Measurements from ENCODE around the gene ARHGEF17. TPM values are rescaled to one million over a fixed set of nuclear protein-coding genes. Genes with fewer than 3 reads are reported as not detected.

The ARHGEF17 gene
- total RNA-seq, 2 donors from 2014 or later = 8.6 to 13.4 TPM

- intact Hi-C loops (cut with DNase I) = no loop called here
- Histone ChIP-seq H3K9ac (ENCODE audit: low read depth in 2 of 2, low read length in 2 of 2) (peak overlapping the region in 1 of 2 donors; percentile 2), H3K4me3 (no peak overlapping the region), H3K36me3 (no peaks in the 10 kb centered on the region), H3K27me3 (no peaks in the 10 kb centered on the region), H3K4me1 (no peaks in the 10 kb centered on the region), H3K27ac (peak overlapping the region; percentile 34), H3K9me3 (no peaks in the 10 kb centered on the region)
- TF ChIP-seq CTCF (IDR thresholded peaks at IDR 0.05) = no peak
- no peak for DNase-seq
Observed at GRCh38 chr11:73314117-73314961, 6.3 kb downstream of the ARHGEF17 start.

- Histone ChIP-seq H3K36me3 (no peaks in the 10 kb centered on the region), H3K9ac (ENCODE audit: low read depth in 2 of 2, low read length in 2 of 2) (no peak overlapping the region), H3K4me3 (no peak overlapping the region), H3K4me1 (no peaks in the 10 kb centered on the region), H3K27ac (peak overlapping the region; percentile 34), H3K27me3 (no peaks in the 10 kb centered on the region), H3K9me3 (no peaks in the 10 kb centered on the region)
- no peak for TF ChIP-seq CTCF (IDR thresholded peaks at IDR 0.05)
- DNase-seq = no peak
- intact Hi-C loops (cut with DNase I) = no loop called here
Observed at GRCh38 chr11:73315293-73316020, 7.4 kb downstream of the ARHGEF17 start.

GRCh38 chr11:73316422-73316821 is 8.3 kb downstream of the ARHGEF17 start:
- H3K36me3 ChIP-seq = no peaks in the 10 kb centered on the region
- DNase-seq = no peak
- H3K4me1 ChIP-seq = no peaks in the 10 kb centered on the region
- H3K27me3 ChIP-seq = no peaks in the 10 kb centered on the region
- H3K4me3 ChIP-seq = no peak overlapping the region
- intact Hi-C loops (cut with DNase I) = no loop called here
- peak overlapping the region; percentile 34 for H3K27ac ChIP-seq
- TF ChIP-seq CTCF (IDR thresholded peaks at IDR 0.05) = no peak
- no peak overlapping the region for H3K9ac ChIP-seq (ENCODE audit: low read depth in 2 of 2, low read length in 2 of 2)
- H3K9me3 ChIP-seq = no peaks in the 10 kb centered on the region

- Histone ChIP-seq H3K9me3 (no peaks in the 10 kb centered on the region), H3K4me1 (no peaks in the 10 kb centered on the region), H3K4me3 (no peak overlapping the region), H3K27me3 (no peaks in the 10 kb centered on the region), H3K9ac (ENCODE audit: low read depth in 2 of 2, low read length in 2 of 2) (no peak overlapping the region), H3K27ac (no peak overlapping the region), H3K36me3 (no peaks in the 10 kb centered on the region)
- TF ChIP-seq CTCF (IDR thresholded peaks at IDR 0.05) = no peak
- intact Hi-C loops (cut with DNase I) = no loop called here
- peak; percentile 39 for DNase-seq
Observed at GRCh38 chr11:73317373-73317772, 9.3 kb downstream of the ARHGEF17 start.

GRCh38 chr11:73317803-73318202 is 9.7 kb downstream of the ARHGEF17 start:
- Histone ChIP-seq H3K36me3 (no peaks in the 10 kb centered on the region), H3K4me3 (no peak overlapping the region), H3K9ac (ENCODE audit: low read depth in 2 of 2, low read length in 2 of 2) (no peak overlapping the region), H3K9me3 (no peaks in the 10 kb centered on the region), H3K27ac (no peak overlapping the region), H3K4me1 (no peaks in the 10 kb centered on the region), H3K27me3 (no peaks in the 10 kb centered on the region)
- TF ChIP-seq CTCF (IDR thresholded peaks at IDR 0.05) = no peak
- intact Hi-C loops (cut with DNase I) = no loop called here
- no peak for DNase-seq
